CD14-positive monocyte (primary cell): ENCODE results near the gene SHTN1. TPM values are rescaled to one million over a fixed set of nuclear protein-coding genes. Genes with fewer than 3 reads are reported as not detected.

Experiments
- DNase-seq, 3 donors: peaks; one replicate each; pipeline ENCODE4 v3.0.0-alpha.2; 2011 to 2022
- H2AFZ ChIP-seq: 2 replicates; pipeline ENCODE4 v1.6.0; 2012; ENCODE audit warnings: mild to moderate bottlenecking, low read depth, low read length, inconsistent platforms; ENCODE audit not compliant: insufficient read depth, poor library complexity, severe bottlenecking
- H3K27ac ChIP-seq, 2 donors: 1 replicate in 1 of 2; 2 replicates in 1 of 2; pipeline ENCODE4 v1.5.1; 2012 to 2013; ENCODE audit warnings: low read length in 2 of 2, control low read depth in 1 of 2, inconsistent platforms in 1 of 2, low read depth in 1 of 2, mild to moderate bottlenecking in 1 of 2
- H3K27me3 ChIP-seq, 2 donors: one replicate each; pipeline versions ENCODE4 v1.6.0 to v1.6.1; 2011 to 2013; ENCODE audit warnings: low read length in 2 of 2; ENCODE audit not compliant: control insufficient read depth in 2 of 2, insufficient read depth in 2 of 2
- H3K36me3 ChIP-seq, 2 donors: replicated peaks in 1 of 2; 1 replicate in 1 of 2; 2 replicates in 1 of 2; pipeline versions ENCODE4 v1.5.1 to v1.6.1; 2012 to 2013; ENCODE audit warnings: low read length in 2 of 2, control low read depth in 1 of 2, inconsistent platforms in 1 of 2, mild to moderate bottlenecking in 1 of 2; ENCODE audit not compliant: insufficient read depth in 2 of 2, control insufficient read depth in 1 of 2
- H3K4me1 ChIP-seq, 2 donors: 1 replicate in 1 of 2; 2 replicates in 1 of 2; pipeline versions ENCODE4 v1.5.1 to v1.6.1; 2012 to 2013; ENCODE audit warnings: low read length in 2 of 2, control low read depth in 1 of 2, inconsistent platforms in 1 of 2, mild to moderate bottlenecking in 1 of 2, moderate library complexity in 1 of 2; ENCODE audit not compliant: insufficient read depth in 2 of 2, control insufficient read depth in 1 of 2
- H3K4me2 ChIP-seq: replicated peaks from 2 replicates; pipeline ENCODE3; 2012; ENCODE audit warnings: low read length, moderate library complexity, mild to moderate bottlenecking; ENCODE audit not compliant: poor library complexity, severe bottlenecking; ENCODE audit errors: extremely low read depth
- H3K4me3 ChIP-seq, 3 experiments: fragments of 200-600 bp in 1 of 3; sonication (generic) in 1 of 3; replicated peaks in 1 of 3; 1 replicate in 2 of 3; 2 replicates in 1 of 3; pipeline ENCODE4 v1.5.1; 2011 to 2013; ENCODE audit warnings: low read length in 3 of 3, mild to moderate bottlenecking in 3 of 3, control low read depth in 2 of 3, low read depth in 2 of 3, inconsistent platforms in 1 of 3, moderate library complexity in 1 of 3
- H3K79me2 ChIP-seq: 2 replicates; pipeline ENCODE4 v1.6.0; 2012; ENCODE audit warnings: mild to moderate bottlenecking, control low read depth, inconsistent platforms, low read length, moderate library complexity; ENCODE audit not compliant: insufficient read depth
- H3K9ac ChIP-seq: 2 replicates; pipeline ENCODE4 v1.6.0; 2017; ENCODE audit warnings: low read length, mild to moderate bottlenecking; ENCODE audit not compliant: insufficient read depth, poor library complexity, severe bottlenecking
- H3K9me3 ChIP-seq, 2 donors: replicated peaks in 1 of 2; 1 replicate in 1 of 2; 2 replicates in 1 of 2; pipeline versions ENCODE4 v1.5.1 to v1.6.1; 2012 to 2013; ENCODE audit warnings: low read length in 2 of 2, control low read depth in 1 of 2; ENCODE audit not compliant: control insufficient read depth in 1 of 2, insufficient read depth in 1 of 2
- H4K20me1 ChIP-seq: 2 replicates; pipeline ENCODE4 v1.6.0; 2012; ENCODE audit warnings: mild to moderate bottlenecking, low read length, control low read depth, moderate library complexity; ENCODE audit not compliant: insufficient read depth
- H3K27ac Mint-ChIP-seq, 7 donors: one replicate each; pipeline ENCODE4 v1.8.0; 2020; ENCODE audit warnings: mild to moderate bottlenecking in 7 of 7, mixed read lengths in 7 of 7, moderate library complexity in 6 of 7, inconsistent platforms in 2 of 7
- H3K27me3 Mint-ChIP-seq, 3 donors: one replicate each; pipeline ENCODE4 v1.8.0; 2021 to 2022; ENCODE audit warnings: low read depth in 3 of 3, mild to moderate bottlenecking in 3 of 3, mixed read lengths in 3 of 3, moderate library complexity in 3 of 3, inconsistent platforms in 1 of 3
- H3K36me3 Mint-ChIP-seq, 2 donors: one replicate each; pipeline ENCODE4 v1.8.0; 2020; ENCODE audit warnings: mixed read lengths in 2 of 2, inconsistent platforms in 1 of 2, mild to moderate bottlenecking in 1 of 2
- H3K4me1 Mint-ChIP-seq: one replicate; pipeline ENCODE4 v1.8.0; 2020; ENCODE audit warnings: mild to moderate bottlenecking, mixed read lengths
- H3K4me3 Mint-ChIP-seq, 2 donors: one replicate each; pipeline ENCODE4 v1.8.0; 2020; ENCODE audit warnings: mild to moderate bottlenecking in 2 of 2, mixed read lengths in 2 of 2, moderate library complexity in 1 of 2
- H3K9me3 Mint-ChIP-seq, 7 donors: one replicate each; pipeline ENCODE4 v1.8.0; 2020 to 2022; ENCODE audit warnings: mixed read lengths in 7 of 7, mild to moderate bottlenecking in 6 of 7, moderate library complexity in 6 of 7, inconsistent platforms in 2 of 7
- CTCF ChIP-seq: fragments of 200-600 bp; IDR thresholded peaks from one replicate; pipeline ENCODE4 v1.8.0; 2022; ENCODE audit warnings: antibody characterized with exemption, mild to moderate bottlenecking
- WGBS: methylation state at CpG from one replicate; pipeline ENCODE4 v1.1.5; 2013; ENCODE audit warnings: missing lambda C conversion rate; ENCODE audit not compliant: insufficient coverage; 5-methylcytosine and 5-hydroxymethylcytosine counted together
- intact Hi-C, 2 donors: fragments of 100-400 bp; cut with micrococcal nuclease; formaldehyde crosslinking; loops; one replicate each; pipeline versions ENCODE4 v1.15.0 to v1.15.1; 2023
- polyA plus RNA-seq, 3 donors: library from polyadenylated mRNA; depleted of rRNA in 1 of 3; unstranded in 2 of 3; stranded (reverse) in 1 of 3; fragments of 300-500 nt in 2 of 3; fragments of >200 nt in 1 of 3; fragmentation: Illumina TruSeq in 2 of 3; gene quantifications; 1 replicate in 2 of 3; 2 replicates in 1 of 3; pipeline ENCODE4 v1.2.3, GENCODE V29; 2012 to 2021

Gene SHTN1
- polyA plus RNA-seq, 3 donors = 14.4 to 22.6 (median 14.9) TPM

GRCh38 chr10:116990276-116990800 is 14.6 kb downstream of the SHTN1 start:
- Histone ChIP-seq H3K4me2 (no peak overlapping the region), H3K27ac (no peak overlapping the region), H3K4me3 (no peak overlapping the region), H2AFZ (no peak overlapping the region), H3K4me1 (no peaks in the 10 kb centered on the region), H3K9me3 (no peaks in the 10 kb centered on the region), H3K9ac (no peak overlapping the region), H4K20me1 (peaks cover 92% of the 10 kb centered on the region), H3K79me2 (peaks cover 54% of the 10 kb centered on the region), H3K27me3 (no peaks in the 10 kb centered on the region), H3K36me3 (peaks cover 4 to 20% of the 10 kb centered on the region in 2 donors)
- H3K27ac Mint-ChIP-seq = peak overlapping the region in 1 of 7 donors; percentile 41
- H3K9me3 Mint-ChIP-seq = no peaks in the 10 kb centered on the region
- intact Hi-C loops = no loop called here
- TF ChIP-seq CTCF = no peak
- H3K27me3 Mint-ChIP-seq = peaks cover 0 to 2% (median 0%) of the 10 kb centered on the region in 3 donors
- no peak overlapping the region for H3K4me3 Mint-ChIP-seq
- DNase-seq = no peak
- H3K36me3 Mint-ChIP-seq = peaks cover 18 to 27% of the 10 kb centered on the region in 2 donors
- WGBS = no CpG with 5 or more reads among the region's 3 CpGs
- peaks cover 1% of the 10 kb centered on the region for H3K4me1 Mint-ChIP-seq

DNA sequence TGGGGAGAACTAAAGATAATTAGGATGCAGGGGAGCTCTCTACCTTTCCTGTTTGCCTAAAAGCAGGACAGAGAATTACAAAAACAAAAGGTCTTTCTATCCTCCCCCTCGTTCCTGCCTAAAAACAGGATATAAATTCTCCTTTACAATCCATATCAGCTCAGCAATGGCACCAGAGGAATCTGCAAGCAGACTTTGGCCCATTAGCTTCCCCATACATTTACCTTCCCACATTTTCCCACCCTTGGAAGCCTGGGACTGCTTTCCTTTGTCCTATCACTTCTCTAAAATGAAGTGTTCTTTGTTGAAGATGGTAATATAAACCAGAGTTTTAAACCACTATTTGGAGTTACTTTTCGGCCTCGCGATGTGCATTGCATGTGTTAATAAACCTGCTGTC is 15.5 kb downstream of the SHTN1 start:
- WGBS = 100% methylated on average over 4 of the region's 4 CpGs
- no peaks in the 10 kb centered on the region for H3K27me3 ChIP-seq

More for the DNA sequence above, 15.5 kb downstream of the SHTN1 start:
- peaks cover 4 to 20% of the 10 kb centered on the region in 2 donors for H3K36me3 ChIP-seq
- H3K9me3 Mint-ChIP-seq = no peaks in the 10 kb centered on the region
- no peak for DNase-seq
- H3K27me3 Mint-ChIP-seq = peaks cover 0 to 2% (median 0%) of the 10 kb centered on the region in 3 donors
- peaks cover 18 to 27% of the 10 kb centered on the region in 2 donors for H3K36me3 Mint-ChIP-seq
- H3K27ac ChIP-seq = no peak overlapping the region
- H3K9ac ChIP-seq = no peak overlapping the region
- H3K4me1 ChIP-seq = no peaks in the 10 kb centered on the region
- H4K20me1 ChIP-seq = peaks cover 92% of the 10 kb centered on the region
- no peak overlapping the region for H3K27ac Mint-ChIP-seq
- peaks cover 51% of the 10 kb centered on the region for H3K79me2 ChIP-seq
- no peak overlapping the region for H2AFZ ChIP-seq
- H3K4me3 Mint-ChIP-seq = no peak overlapping the region
- no peak overlapping the region for H3K4me2 ChIP-seq
- intact Hi-C loops = no loop called here
- no peaks in the 10 kb centered on the region for H3K9me3 ChIP-seq
- no peak overlapping the region for H3K4me3 ChIP-seq
- peaks cover 4% of the 10 kb centered on the region for H3K4me1 Mint-ChIP-seq
- no peak for TF ChIP-seq CTCF
